Loucy (cell line): Measurements from ENCODE around the gene ACER2.

Experiments used
- H2AFZ ChIP-seq: fragments of 200-600 bp; sonication (generic); 2 replicates; pipeline ENCODE4 v1.6.0; 2016; ENCODE audit warnings: antibody characterized with exemption, mild to moderate bottlenecking, low read length, moderate library complexity
- H3F3A ChIP-seq: fragments of 200-600 bp; 2 replicates; pipeline ENCODE4 v1.6.0; 2016; ENCODE audit warnings: antibody characterized with exemption, low read depth, mild to moderate bottlenecking
- H3K27me3 ChIP-seq: fragments of 200-600 bp; sonication (generic); 2 replicates; pipeline ENCODE4 v1.6.1; 2014; ENCODE audit warnings: low read length, mild to moderate bottlenecking; ENCODE audit not compliant: insufficient read depth, poor library complexity, severe bottlenecking
- H3K36me3 ChIP-seq: fragments of 200-600 bp; sonication (generic); 2 replicates; pipeline ENCODE4 v1.6.1; 2016; ENCODE audit warnings: low read length; ENCODE audit not compliant: insufficient read depth
- H3K4me1 ChIP-seq: fragments of 200-600 bp; sonication (generic); 2 replicates; pipeline ENCODE4 v1.5.1; 2014; ENCODE audit warnings: low read length, mild to moderate bottlenecking; ENCODE audit not compliant: insufficient read depth, poor library complexity, severe bottlenecking
- H3K4me2 ChIP-seq: fragments of 200-600 bp; sonication (generic); 2 replicates; pipeline ENCODE4 v1.6.0; 2014; ENCODE audit warnings: antibody characterized with exemption, low read length, low read depth, mild to moderate bottlenecking; ENCODE audit not compliant: poor library complexity, severe bottlenecking
- H3K4me3 ChIP-seq: fragments of 200-600 bp; sonication (generic); 2 replicates; pipeline ENCODE4 v1.5.1; 2014; ENCODE audit warnings: low read length, mild to moderate bottlenecking, mixed read lengths; ENCODE audit not compliant: poor library complexity, severe bottlenecking
- H3K79me2 ChIP-seq: fragments of 200-600 bp; sonication (generic); 2 replicates; pipeline ENCODE4 v1.6.1; 2014; ENCODE audit warnings: low read length; ENCODE audit not compliant: insufficient read depth
- H3K9ac ChIP-seq: fragments of 200-600 bp; sonication (generic); 2 replicates; pipeline ENCODE4 v1.6.0; 2014; ENCODE audit warnings: mild to moderate bottlenecking, low read depth, low read length, moderate library complexity; ENCODE audit not compliant: poor library complexity, severe bottlenecking
- H3K9me2 ChIP-seq: fragments of 200-600 bp; sonication (generic); replicated peaks from 2 replicates; pipeline ENCODE4 v1.6.1; 2016; ENCODE audit warnings: low read depth, low read length, mixed read lengths
- H3K9me3 ChIP-seq: fragments of 200-600 bp; sonication (generic); 2 replicates; pipeline ENCODE4 v1.6.1; 2014; ENCODE audit warnings: mild to moderate bottlenecking, antibody characterized with exemption, low read length, low read depth; ENCODE audit not compliant: insufficient read depth
- H4K20me1 ChIP-seq: fragments of 200-600 bp; sonication (generic); 2 replicates; pipeline ENCODE4 v1.6.0; 2014; ENCODE audit warnings: antibody characterized with exemption, low read length, mild to moderate bottlenecking; ENCODE audit not compliant: insufficient read depth, poor library complexity, severe bottlenecking
- EZH2phosphoT487 ChIP-seq: fragments of 200-600 bp; IDR thresholded peaks from 2 replicates; pipeline ENCODE4 v1.6.1; 2018; ENCODE audit warnings: antibody characterized with exemption, mild to moderate bottlenecking, moderate library complexity, borderline replicate concordance
- TF ChIP-seq, protein P1 (sequence below): fragments of 200-600 bp; sonication (generic); conservative IDR thresholded peaks from 2 replicates; pipeline ENCODE4 v1.5.1; 2014; ENCODE audit warnings: mild to moderate bottlenecking, antibody characterized with exemption, low read length

ACER2 gene

GRCh38 chr9:19442240-19442639 lies 33.4 kb downstream of the ACER2 start:
- Histone ChIP-seq H3K4me1 (no peaks in the 10 kb centered on the region), H3K9me2 (no peaks in the 10 kb centered on the region), H3K4me3 (no peak overlapping the region), H3K9me3 (no peaks in the 10 kb centered on the region), H3K79me2 (no peaks in the 10 kb centered on the region), H3F3A (no peaks in the 10 kb centered on the region), H3K27me3 (no peaks in the 10 kb centered on the region), H4K20me1 (no peaks in the 10 kb centered on the region), H2AFZ (no peak overlapping the region), H3K4me2 (no peak overlapping the region), H3K36me3 (no peaks in the 10 kb centered on the region; the same call in 1 of the 2 replicates), H3K9ac (no peak overlapping the region)
- no peak for TF ChIP-seq EZH2phosphoT487
- TF ChIP-seq, protein P1, sequence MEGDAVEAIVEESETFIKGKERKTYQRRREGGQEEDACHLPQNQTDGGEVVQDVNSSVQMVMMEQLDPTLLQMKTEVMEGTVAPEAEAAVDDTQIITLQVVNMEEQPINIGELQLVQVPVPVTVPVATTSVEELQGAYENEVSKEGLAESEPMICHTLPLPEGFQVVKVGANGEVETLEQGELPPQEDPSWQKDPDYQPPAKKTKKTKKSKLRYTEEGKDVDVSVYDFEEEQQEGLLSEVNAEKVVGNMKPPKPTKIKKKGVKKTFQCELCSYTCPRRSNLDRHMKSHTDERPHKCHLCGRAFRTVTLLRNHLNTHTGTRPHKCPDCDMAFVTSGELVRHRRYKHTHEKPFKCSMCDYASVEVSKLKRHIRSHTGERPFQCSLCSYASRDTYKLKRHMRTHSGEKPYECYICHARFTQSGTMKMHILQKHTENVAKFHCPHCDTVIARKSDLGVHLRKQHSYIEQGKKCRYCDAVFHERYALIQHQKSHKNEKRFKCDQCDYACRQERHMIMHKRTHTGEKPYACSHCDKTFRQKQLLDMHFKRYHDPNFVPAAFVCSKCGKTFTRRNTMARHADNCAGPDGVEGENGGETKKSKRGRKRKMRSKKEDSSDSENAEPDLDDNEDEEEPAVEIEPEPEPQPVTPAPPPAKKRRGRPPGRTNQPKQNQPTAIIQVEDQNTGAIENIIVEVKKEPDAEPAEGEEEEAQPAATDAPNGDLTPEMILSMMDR, result no peak

- Histone ChIP-seq H3K36me3 (no peaks in the 10 kb centered on the region; the same call in 1 of the 2 replicates), H2AFZ (no peak overlapping the region), H3K9me3 (no peaks in the 10 kb centered on the region), H3K4me2 (no peak overlapping the region), H3F3A (no peaks in the 10 kb centered on the region), H3K9me2 (no peaks in the 10 kb centered on the region), H4K20me1 (no peaks in the 10 kb centered on the region), H3K4me1 (no peaks in the 10 kb centered on the region), H3K9ac (no peak overlapping the region), H3K27me3 (no peaks in the 10 kb centered on the region), H3K4me3 (no peak overlapping the region), H3K79me2 (no peaks in the 10 kb centered on the region)
- TF ChIP-seq, protein P1, result no peak
- TF ChIP-seq EZH2phosphoT487, result no peak
Measured at GRCh38 chr9:19445452-19445851, 36.6 kb downstream of the ACER2 start.

- no peaks in the 10 kb centered on the region for H3K4me1 ChIP-seq
- no peaks in the 10 kb centered on the region for H3K79me2 ChIP-seq
- H3K27me3 ChIP-seq, result no peaks in the 10 kb centered on the region
- H4K20me1 ChIP-seq, result no peaks in the 10 kb centered on the region
- H2AFZ ChIP-seq, result no peak overlapping the region
- no peak overlapping the region for H3K9ac ChIP-seq
- H3K4me3 ChIP-seq, result no peak overlapping the region
- peaks cover 1% of the 10 kb centered on the region; the same call in 1 of the 2 replicates for H3K36me3 ChIP-seq
- H3F3A ChIP-seq, result no peaks in the 10 kb centered on the region
- TF ChIP-seq, protein P1, result no peak
- no peak for TF ChIP-seq EZH2phosphoT487
- no peak overlapping the region for H3K4me2 ChIP-seq
- H3K9me3 ChIP-seq, result no peaks in the 10 kb centered on the region
- H3K9me2 ChIP-seq, result no peaks in the 10 kb centered on the region
Measured at GRCh38 chr9:19446361-19446861, 37.6 kb downstream of the ACER2 start.
